Measurements from ENCODE around the gene TXNRD1.

TXNRD1 gene

DNA sequence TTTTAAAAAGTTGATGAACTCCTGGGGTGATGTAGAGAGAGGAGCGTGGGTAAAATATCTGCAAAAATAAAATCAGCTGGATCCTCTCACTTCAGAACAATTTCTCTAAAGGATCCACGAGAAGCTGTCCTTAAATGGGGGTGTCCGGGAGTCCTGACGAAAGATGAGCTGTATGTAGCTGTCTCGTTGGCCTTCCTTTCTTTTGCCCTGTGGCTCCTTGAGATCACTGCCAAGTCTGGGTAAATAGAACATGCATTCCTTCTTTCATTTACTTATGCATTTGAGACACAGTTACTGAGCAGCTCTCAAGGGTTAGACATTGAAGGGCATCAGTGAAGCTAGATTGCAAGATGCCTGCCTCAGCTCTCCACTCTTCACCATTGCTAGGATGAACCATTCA is 35.2 kb upstream of the TXNRD1 start:
- H3K36me3 ChIP-seq, result no peaks in the 10 kb centered on the region
- no peak overlapping the region for H3K27ac ChIP-seq
- no peaks in the 10 kb centered on the region for H3K4me1 ChIP-seq (ENCODE audit: control insufficient read depth in 1 of 2, insufficient read depth in 1 of 2, low read depth in 1 of 2, low read length in 1 of 2)
- TF ChIP-seq CTCF (IDR thresholded peaks at IDR 0.05), result no peak
- H3K9me3 ChIP-seq, result no peaks in the 10 kb centered on the region
- no peak overlapping the region for H3K4me3 ChIP-seq (ENCODE audit: low read depth in 1 of 2, low read length in 1 of 2)
- no peaks in the 10 kb centered on the region for H3K27me3 ChIP-seq

DNA sequence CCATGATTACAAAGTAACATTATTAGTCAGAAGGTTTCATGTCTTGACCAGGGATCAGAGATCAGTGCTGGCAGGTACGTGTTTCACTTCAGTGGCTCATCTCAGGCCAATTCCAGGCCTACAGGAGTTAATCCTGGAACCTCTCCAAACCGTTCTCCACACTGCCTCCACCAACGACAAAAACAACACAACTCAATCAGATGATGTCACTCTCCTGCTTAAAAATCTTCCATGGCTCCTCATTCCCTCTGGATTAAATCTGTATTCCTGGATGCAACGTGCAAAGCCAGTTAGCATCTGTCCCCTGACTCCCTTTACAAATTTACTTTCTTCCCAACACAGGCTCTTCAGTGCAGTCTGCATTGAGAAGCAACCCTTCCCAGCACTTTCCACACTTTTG is 34.3 kb upstream of the TXNRD1 start:
- no peak overlapping the region for H3K4me3 ChIP-seq (ENCODE audit: low read depth in 1 of 2, low read length in 1 of 2)
- no peaks in the 10 kb centered on the region for H3K9me3 ChIP-seq
- no peaks in the 10 kb centered on the region for H3K27me3 ChIP-seq
- H3K4me1 ChIP-seq (ENCODE audit: control insufficient read depth in 1 of 2, insufficient read depth in 1 of 2, low read depth in 1 of 2, low read length in 1 of 2), result no peaks in the 10 kb centered on the region
- H3K36me3 ChIP-seq, result no peaks in the 10 kb centered on the region
- no peak overlapping the region for H3K27ac ChIP-seq
- no peak for TF ChIP-seq CTCF (IDR thresholded peaks at IDR 0.05)

- H3K4me3 ChIP-seq (ENCODE audit: low read depth in 1 of 2, low read length in 1 of 2), result no peak overlapping the region
- H3K4me1 ChIP-seq (ENCODE audit: control insufficient read depth in 1 of 2, insufficient read depth in 1 of 2, low read depth in 1 of 2, low read length in 1 of 2), result no peaks in the 10 kb centered on the region
- no peaks in the 10 kb centered on the region for H3K36me3 ChIP-seq
- no peak overlapping the region for H3K27ac ChIP-seq
- no peaks in the 10 kb centered on the region for H3K27me3 ChIP-seq
- no peak for TF ChIP-seq CTCF (IDR thresholded peaks at IDR 0.05)
- H3K9me3 ChIP-seq, result no peaks in the 10 kb centered on the region
These were observed 33.4 kb upstream of the TXNRD1 start for GRCh38 chr12:104182144-104182543.

DNA sequence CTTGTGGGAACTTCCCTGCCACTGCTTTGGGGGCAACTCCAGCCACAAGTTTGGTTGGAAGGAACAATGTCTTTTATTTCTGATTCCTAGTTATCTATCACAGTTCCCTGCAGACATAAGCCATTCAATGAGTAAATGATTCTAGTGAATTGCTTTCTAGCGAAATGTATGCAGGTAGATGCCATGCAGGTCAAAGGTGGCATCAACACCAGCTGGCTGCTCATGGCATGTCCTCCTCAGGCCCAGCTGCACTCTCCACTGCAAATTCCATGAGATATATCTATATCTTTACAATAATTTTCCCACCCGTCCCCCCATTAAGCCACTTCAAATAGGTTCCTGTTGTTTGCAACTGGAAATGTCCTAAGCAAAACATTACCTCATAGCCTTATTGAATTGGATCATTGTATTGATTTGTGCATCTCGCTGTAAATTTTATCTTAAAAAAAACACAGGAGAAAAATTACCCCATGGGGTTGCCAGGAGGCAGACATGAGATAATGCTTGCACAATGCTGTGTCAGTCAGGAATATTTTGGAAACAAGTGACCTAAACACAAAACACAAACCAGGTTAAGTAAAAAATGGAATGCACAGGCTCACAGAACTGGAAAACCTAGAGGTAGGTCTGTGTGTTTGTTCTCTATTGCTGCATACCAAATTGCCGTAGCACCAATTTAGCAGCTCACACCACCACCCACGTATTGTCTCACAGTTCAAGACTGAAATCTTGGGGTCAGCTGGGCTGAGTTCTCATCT is 32.8 kb upstream of the TXNRD1 start:
- Histone ChIP-seq H3K9me3 (no peaks in the 10 kb centered on the region), H3K36me3 (no peaks in the 10 kb centered on the region), H3K27ac (no peak overlapping the region), H3K4me1 (ENCODE audit: control insufficient read depth in 1 of 2, insufficient read depth in 1 of 2, low read depth in 1 of 2, low read length in 1 of 2) (no peaks in the 10 kb centered on the region), H3K27me3 (no peaks in the 10 kb centered on the region), H3K4me3 (ENCODE audit: low read depth in 1 of 2, low read length in 1 of 2) (no peak overlapping the region)
- no peak for TF ChIP-seq CTCF (IDR thresholded peaks at IDR 0.05)

GRCh38 chr12:104183443-104183842 is 32.1 kb upstream of the TXNRD1 start:
- TF ChIP-seq CTCF (IDR thresholded peaks at IDR 0.05), result no peak
- Histone ChIP-seq H3K27ac (no peak overlapping the region), H3K9me3 (no peaks in the 10 kb centered on the region), H3K36me3 (no peaks in the 10 kb centered on the region), H3K27me3 (no peaks in the 10 kb centered on the region), H3K4me1 (ENCODE audit: control insufficient read depth in 1 of 2, insufficient read depth in 1 of 2, low read depth in 1 of 2, low read length in 1 of 2) (no peaks in the 10 kb centered on the region), H3K4me3 (ENCODE audit: low read depth in 1 of 2, low read length in 1 of 2) (no peak overlapping the region)

Measured in neutrophil (primary cell).